Erythroblast (primary cell): ENCODE measurements around the gene ACTL6B.
"Not testable (repeated sequence)": the region's sequence is repeated elsewhere in the genome, so short reads cannot be mapped to it uniquely, and the experiment has no call there.

Experiments
- DNase-seq, 2 experiments: peaks; one replicate each; lab custom pipeline; 2025; lab: John Stamatoyannopoulos, UW
- GATA1 ChIP-seq: IDR thresholded peaks from 2 replicates; pipeline ENCODE4 v1.6.1; 2011; ENCODE audit warnings: low read depth, mild to moderate bottlenecking, control low read depth, low read length, moderate library complexity
- POLR2A ChIP-seq: IDR thresholded peaks from 2 replicates; pipeline ENCODE4 v1.6.1; 2011; ENCODE audit warnings: mild to moderate bottlenecking, low read length

The ACTL6B gene

DNA sequence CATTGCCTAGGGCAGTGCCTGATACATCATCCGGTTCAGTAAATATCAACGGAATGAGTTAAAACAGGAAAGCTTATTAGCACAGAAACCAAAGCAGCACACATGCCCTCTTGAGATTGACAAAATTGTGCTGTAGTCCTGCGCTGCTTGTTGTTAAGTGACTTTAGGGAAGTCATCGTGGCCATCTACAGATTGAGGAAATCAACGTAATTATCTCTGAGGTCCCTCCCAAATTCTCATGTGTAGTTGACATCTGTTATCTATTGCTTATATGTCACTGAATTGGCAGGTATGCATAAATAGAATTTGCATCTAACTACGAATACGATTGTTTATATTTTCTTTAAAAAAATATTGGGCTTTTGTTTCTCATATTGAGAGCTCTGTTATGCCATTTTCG lies 13.8 kb upstream of the ACTL6B start:
- TF ChIP-seq GATA1 (no peak), POLR2A (no peak)
- no peak for DNase-seq

DNA sequence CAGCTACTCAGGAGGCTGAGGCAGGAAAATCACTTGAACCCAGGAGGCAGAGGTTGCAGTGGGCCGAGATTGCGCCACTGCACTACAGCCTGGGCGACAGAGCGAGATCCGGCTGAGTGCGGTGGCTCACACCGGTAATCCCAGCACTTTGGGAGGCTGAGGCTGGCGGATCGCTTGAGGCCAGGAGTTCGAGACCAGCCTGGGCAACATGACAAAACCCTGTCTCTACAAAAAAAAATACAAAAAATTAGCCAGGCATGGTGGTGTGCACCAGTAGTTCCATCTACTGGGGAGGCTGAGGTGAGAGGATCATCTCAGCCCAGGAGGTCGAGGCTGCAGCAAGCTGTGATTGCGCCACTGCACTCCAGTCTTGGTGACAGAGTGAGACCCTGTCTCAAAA lies 12.9 kb upstream of the ACTL6B start:
- not testable (repeated sequence) for DNase-seq

DNA sequence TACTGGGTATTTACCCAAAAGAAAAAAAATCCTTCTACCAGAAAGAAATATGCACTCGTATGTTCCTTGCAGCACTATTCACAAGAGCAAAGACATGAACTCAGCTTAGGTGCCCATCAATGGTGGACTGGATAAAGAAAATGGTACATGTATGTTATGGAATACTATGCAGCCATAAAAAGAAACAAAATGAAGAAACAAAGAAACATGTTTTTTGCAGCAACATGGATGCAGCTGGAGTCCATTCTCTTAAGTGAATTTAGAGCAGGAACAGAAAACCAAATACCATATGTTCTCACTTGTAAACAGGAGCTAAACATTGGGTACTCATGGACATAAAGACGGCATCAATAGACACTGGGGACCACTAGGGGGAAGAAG lies 11.8 kb upstream of the ACTL6B start:
- TF ChIP-seq GATA1 (no peak), POLR2A (no peak)
- no peak for DNase-seq

DNA sequence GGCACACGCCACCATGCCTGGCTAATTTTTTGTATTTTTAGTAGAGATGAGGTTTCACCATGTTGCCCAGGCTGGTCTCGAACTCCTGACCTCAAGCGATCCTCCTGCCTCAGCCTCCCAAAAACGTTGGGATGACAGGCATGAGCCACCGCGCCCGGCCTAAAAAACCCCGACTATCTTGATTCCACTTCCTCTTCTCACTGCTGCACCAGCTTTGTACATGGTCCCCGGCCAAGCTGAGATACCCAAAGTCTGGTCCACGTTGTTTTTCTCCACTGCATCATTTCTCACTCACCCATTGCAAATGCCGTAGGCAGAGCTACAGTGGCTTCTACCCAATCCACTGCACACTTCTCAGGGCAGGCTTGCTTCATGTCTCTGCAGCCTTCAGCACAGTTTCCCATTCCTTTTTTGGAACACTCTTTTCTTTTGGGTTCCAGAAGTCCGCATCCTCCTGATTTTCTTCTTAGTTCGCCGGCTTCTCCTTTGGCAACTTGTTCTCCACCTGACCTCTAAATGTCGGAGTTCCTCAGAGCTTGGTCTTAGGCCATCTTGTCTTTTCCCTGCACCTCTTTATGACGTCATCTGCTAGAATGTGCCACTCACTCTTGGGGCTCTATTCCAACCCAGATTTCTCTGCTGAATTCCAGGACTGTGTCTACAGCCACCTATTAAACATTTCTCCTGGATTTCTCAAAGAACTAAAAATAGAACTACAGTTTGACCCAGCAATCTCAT lies 11.3 kb upstream of the ACTL6B start:
- no peak for DNase-seq
- TF ChIP-seq GATA1 (no peak), POLR2A (no peak)

DNA sequence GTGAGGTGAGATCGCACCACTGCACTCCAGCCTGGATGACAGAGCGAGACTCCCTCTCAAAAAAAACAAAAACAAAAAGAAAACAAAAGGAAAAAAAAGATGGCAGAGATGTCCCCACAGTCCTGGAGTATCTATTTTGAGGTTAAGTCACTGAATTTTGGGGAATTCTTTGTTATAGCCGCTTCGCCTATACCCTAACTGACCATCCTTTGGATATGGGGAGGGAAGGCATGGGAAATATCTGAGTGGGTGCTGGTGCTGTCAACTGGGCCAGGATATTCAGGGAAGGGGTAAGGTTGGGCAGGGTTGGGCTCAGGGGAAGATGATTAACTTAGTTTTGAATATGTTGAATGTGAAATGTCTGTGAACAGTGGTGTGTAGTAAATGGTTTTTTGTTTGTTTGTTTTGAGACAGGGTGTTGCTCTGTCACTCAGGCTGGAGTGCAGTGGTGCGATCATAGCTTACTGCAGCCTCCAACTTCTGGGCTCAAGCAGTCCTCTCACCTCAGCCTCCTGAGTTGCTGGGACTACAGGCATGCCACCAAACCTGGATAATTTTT lies 9.0 kb upstream of the ACTL6B start:
- no peak for TF ChIP-seq GATA1
- TF ChIP-seq POLR2A = no peak
- DNase-seq = no peak

DNA sequence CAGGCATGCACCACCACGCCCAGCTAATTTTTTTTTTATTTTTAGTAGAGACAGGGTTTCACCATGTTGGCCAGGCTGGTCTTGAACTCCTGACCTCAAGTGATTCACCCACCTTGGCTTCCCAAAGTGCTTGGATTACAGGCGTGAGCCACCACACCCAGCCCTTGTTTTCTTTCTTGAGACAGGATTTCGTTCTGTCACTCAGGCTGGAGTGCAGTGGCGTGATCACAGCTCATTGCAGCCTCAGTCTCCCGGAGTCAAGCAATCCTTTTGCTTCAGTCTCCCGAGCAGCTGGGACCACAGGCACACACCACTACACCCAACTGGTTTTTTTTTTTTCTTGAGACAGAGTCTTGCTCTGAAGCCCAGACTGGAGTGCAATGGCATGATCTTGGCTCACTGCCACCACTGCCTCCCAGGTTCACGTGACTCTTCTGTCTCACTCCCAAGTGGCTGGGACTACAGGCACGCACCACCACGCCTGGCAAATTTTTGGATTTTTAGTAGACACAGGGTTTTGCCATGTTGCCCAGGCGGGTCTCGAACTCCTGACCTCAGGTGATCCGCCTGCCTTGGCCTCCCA lies 6.0 kb upstream of the ACTL6B start:
- peak in 1 of 2 experiments; percentile 50 for DNase-seq

DNA sequence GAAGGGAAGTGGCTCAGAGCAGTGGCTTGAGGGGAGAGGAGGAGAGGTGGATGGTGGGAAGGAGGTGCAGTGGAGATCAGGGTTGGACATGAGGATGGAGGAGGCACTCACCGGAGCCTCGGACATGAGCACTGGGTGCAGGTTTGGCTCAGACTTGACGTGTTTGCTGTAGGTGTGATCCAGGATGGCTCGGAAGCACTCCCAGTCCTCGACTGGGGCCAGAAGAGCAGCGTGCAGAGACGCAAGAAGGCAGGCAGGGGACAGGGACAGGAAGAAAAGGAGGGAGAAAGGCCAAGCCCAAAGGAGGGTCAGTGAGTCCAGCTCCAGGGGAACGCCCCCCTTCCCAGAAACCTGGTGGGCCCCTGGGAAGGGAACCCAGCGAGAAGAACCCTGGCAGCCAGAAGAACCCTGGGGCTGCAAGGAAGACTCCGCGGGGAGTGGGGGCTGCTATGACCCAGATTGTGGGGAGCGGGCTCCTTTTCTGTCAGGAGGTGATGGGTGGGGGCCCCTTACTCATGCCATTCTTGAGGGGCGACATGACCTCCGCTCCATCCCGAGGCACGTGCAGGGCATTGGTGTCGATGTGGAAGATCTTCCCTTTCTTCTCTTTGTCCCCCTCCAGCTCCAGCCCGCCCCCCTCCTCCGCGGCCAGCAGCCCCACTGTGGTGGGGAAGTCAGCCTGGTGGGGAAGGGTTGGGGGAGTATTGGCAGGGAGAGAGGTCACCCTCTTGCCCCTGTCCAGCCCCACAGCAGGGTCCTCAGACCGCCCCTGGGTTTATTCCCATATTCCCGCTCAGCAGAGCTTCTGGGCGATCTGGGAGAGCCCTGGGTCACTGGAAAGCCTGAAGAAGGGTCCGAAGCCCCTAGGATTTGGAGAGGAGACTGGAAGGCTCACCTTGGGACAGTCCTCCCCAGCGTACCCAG lies 1.1 kb downstream of the ACTL6B start:
- no peak for DNase-seq
- TF ChIP-seq POLR2A (no peak), GATA1 (no peak)

DNA sequence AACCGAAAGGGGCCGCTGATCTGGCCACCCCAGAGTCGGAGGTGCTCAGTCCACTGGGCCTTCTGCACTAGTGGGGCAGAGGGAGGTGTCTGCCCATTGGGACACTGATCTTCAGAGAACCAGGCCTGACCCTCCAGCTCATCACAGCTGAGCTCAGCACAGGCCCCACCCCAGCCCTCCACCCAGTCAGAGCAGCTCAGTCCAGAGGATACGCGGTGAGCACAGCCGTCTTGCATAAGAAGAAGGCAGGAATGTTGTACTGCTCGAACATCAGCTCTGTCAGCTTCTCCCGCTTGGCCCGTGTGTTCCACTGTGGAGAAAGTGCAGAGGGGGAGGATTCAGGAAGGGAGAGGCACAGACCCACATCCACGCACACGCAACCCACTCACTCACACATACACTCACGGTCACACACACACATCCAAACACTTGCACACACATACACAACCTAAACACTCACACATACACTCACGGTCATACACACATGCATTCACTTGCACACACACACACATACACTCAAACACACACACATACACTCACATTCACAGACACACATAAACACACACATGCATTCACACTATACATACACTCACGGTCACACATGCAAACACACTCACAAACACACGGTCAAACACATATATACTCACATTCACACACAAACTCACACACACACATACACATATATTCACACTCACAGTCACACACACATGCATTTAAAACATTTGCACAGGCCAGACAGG lies 6.3 kb downstream of the ACTL6B start:
- no peak for DNase-seq
- TF ChIP-seq GATA1 (no peak), POLR2A (no peak)

DNA sequence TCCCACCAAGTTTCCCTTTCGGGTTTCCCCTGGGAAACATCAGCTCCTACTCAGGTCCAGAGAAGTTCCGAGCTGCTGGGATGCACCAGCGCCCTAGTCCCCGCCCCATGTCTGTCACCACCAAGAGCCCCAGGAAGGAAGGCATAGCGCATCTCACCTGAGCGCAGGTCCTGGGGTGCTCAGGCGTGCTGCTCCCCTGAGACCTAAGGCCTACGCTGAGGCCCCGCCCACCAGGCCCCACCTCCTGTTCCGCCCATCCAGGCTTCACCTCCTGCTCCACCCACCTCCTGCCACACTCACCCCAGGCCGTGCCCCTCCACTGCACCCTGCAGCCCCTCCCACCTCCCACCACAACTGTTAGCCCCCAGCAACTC lies 13.7 kb downstream of the ACTL6B start:
- no peak for TF ChIP-seq GATA1
- peak; percentile 89 for TF ChIP-seq POLR2A
- DNase-seq = peak; percentile 87 to 89

DNA sequence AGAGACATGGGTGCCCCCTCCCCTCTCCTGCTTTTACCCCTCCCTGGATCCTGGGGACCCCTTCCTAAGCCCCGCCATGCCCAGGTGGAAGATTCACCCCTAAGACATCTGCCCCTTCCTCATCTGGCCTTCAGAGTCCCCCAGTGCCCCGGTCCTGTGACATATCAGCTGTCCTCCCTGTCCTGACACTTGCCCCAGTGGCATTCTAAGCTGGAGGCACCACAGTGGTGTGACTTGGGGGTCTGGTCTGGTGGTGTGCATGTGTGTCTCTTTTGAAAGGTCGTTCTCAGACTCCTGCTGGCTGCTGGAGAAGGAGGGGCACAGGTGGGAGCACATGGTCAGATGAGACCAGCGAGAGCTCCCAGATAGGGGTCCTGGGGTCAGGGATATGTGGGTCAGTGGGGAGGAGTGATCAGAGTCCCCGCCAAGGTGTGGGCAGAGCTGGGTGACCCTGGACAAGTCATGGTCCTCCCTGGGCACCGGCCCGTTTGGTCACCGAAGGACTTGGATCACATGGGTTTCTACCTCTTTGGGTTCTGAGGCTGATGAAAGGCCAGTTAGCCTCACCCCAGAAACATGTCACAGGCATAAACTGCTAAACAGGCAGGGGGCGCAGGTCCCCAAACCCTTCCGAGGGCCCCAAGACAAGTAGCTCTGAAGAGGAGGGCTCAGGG lies 14.3 kb downstream of the ACTL6B start:
- peak; percentile 81 to 84 for DNase-seq
- TF ChIP-seq POLR2A (no peak), GATA1 (no peak)

DNA sequence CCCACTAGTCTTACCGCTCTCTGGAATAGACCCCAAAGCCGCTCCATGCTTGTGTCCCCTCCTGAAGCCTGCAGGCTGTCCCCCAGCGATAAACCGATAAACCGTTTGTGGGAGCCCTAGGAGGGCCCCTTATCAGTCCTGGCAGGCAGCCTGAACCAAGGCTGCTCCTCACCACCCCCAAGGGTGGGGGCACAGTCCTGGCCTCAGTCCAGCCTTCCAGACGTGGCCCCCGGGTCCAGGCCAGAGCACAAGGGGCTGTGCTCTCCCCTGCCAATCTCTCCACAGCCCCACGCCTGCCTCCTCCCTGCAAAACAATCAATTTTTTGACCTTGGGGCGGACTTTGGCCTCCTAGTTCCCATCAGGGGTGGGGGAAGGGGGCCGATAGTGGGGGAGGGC lies 14.8 kb downstream of the ACTL6B start, which contains the start of gene TFR2:
Gene TFR2, minus strand, starts transcription at position 90 of the 397 bp plus-strand sequence. Its CDS starts 43 bp downstream, at position 47.
- TF ChIP-seq GATA1 (peak; percentile 90), POLR2A (peak; percentile 59)
- DNase-seq = peak; percentile 96 to 99

DNA sequence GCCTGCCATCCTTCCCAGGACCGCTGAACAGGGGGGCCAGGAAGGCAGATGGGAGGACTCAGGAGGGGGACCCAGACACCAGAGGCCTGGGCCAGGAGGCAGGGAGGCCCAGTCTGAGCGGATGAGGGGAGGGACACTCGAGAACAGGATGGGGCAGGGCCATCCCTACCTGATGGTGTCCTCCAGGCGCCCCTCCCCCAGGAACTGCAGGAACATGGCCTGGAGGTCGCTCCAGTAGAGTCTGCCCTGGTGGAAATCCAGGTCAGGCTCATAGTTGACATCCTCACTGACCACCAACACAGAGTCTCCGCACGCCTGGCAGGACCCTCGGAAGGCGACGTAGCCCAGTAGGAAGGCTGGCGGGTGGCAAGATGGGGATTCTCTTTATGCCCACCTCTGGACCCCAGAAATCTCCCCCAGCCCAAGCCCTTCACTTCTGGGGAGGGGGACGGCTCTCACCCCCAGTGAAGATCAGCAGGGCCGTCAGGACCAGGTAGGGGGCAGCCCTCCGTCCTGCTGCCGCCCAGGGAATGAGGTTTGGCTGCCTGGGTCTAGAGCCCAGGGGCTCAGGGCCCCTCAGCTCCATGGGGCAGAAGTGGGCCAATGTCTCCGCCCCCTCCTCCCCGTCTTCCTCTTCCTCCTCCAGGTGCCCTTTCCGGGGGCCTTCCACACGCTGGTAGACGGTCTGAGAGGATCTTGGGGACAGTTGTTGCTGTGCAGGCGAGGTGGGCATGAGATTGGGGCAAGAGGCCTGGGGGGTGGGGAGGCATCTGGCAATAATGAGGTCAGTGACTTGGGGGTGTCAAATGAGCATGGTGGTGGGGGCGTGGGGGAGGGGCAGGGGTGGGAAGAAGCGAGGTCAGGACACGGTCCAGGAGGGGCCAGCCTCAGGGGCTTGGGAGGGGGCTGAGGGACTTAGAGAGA lies 15.5 kb downstream of the ACTL6B start:
- DNase-seq = peak; percentile 84 to 91
- TF ChIP-seq POLR2A = peak; percentile 57
- TF ChIP-seq GATA1 = no peak
